Mesenchymal stem cell (in vitro differentiated cells and primary cell): ENCODE data around the gene INPP5E.

Experiments used
- DNase-seq: peaks from one replicate; pipeline ENCODE4 v3.0.0-alpha.2; 2013
- H2AFZ ChIP-seq: one replicate; pipeline ENCODE4 v1.6.1; 2013; ENCODE audit warnings: low read depth, mild to moderate bottlenecking, control low read depth, inconsistent platforms, low read length, moderate library complexity
- H2AK5ac ChIP-seq: 2 replicates; pipeline ENCODE4 v1.6.1; 2013; ENCODE audit warnings: low read length, moderate library complexity, mild to moderate bottlenecking, inconsistent platforms; ENCODE audit not compliant: severe bottlenecking
- H2BK120ac ChIP-seq: one replicate; pipeline ENCODE4 v1.6.1; 2013; ENCODE audit warnings: low read depth, mild to moderate bottlenecking, inconsistent platforms, low read length, moderate library complexity
- H2BK12ac ChIP-seq, 2 experiments: one replicate each; pipeline ENCODE4 v1.6.1; 2013; ENCODE audit warnings: inconsistent platforms in 2 of 2, low read length in 2 of 2, mild to moderate bottlenecking in 2 of 2, moderate library complexity in 2 of 2, control low read depth in 1 of 2
- H2BK15ac ChIP-seq: one replicate; pipeline ENCODE4 v1.6.1; 2013; ENCODE audit warnings: mild to moderate bottlenecking, low read depth, inconsistent platforms; ENCODE audit not compliant: poor library complexity, severe bottlenecking
- H2BK5ac ChIP-seq: 2 replicates; pipeline ENCODE4 v1.6.1; 2013; ENCODE audit warnings: low read depth, mild to moderate bottlenecking, low read length, control low read depth, inconsistent platforms; ENCODE audit not compliant: poor library complexity, severe bottlenecking
- H3K14ac ChIP-seq, 2 experiments: one replicate each; pipeline ENCODE4 v1.6.1; 2013; ENCODE audit warnings: inconsistent platforms in 2 of 2, low read length in 2 of 2, control low read depth in 1 of 2, mild to moderate bottlenecking in 1 of 2, moderate library complexity in 1 of 2
- H3K18ac ChIP-seq, 2 experiments: one replicate each; pipeline ENCODE4 v1.6.1; 2013; ENCODE audit warnings: inconsistent platforms in 2 of 2, low read length in 2 of 2, control low read depth in 1 of 2, low read depth in 1 of 2, mild to moderate bottlenecking in 1 of 2
- H3K23ac ChIP-seq, 2 experiments: one replicate each; pipeline ENCODE4 v1.6.1; 2013; ENCODE audit warnings: inconsistent platforms in 2 of 2, low read length in 2 of 2, mild to moderate bottlenecking in 2 of 2, moderate library complexity in 2 of 2, control low read depth in 1 of 2
- H3K27ac ChIP-seq: 2 replicates; pipeline ENCODE4 v1.5.1; 2013; ENCODE audit warnings: mild to moderate bottlenecking, moderate library complexity, low read length, control low read depth, inconsistent platforms; ENCODE audit not compliant: poor library complexity, severe bottlenecking
- H3K27me3 ChIP-seq, 2 experiments: 2 replicates each; pipeline versions ENCODE4 v1.6.1 to v1.7.0; 2013; ENCODE audit warnings: low read length in 2 of 2, mild to moderate bottlenecking in 2 of 2, moderate library complexity in 2 of 2, control low read depth in 1 of 2, inconsistent platforms in 1 of 2; ENCODE audit not compliant: control insufficient read depth in 1 of 2, insufficient read depth in 1 of 2
- H3K36me3 ChIP-seq, 2 experiments: 2 replicates each; pipeline versions ENCODE4 v1.6.1 to v1.7.0; 2013; ENCODE audit warnings: low read length in 2 of 2, control low read depth in 1 of 2, inconsistent platforms in 1 of 2, low read depth in 1 of 2, mild to moderate bottlenecking in 1 of 2; ENCODE audit not compliant: insufficient read depth in 2 of 2, control insufficient read depth in 1 of 2
- H3K4ac ChIP-seq, 2 experiments: one replicate each; pipeline ENCODE4 v1.6.1; 2013; ENCODE audit warnings: inconsistent platforms in 2 of 2, low read length in 2 of 2, mild to moderate bottlenecking in 2 of 2, moderate library complexity in 2 of 2, control low read depth in 1 of 2, low read depth in 1 of 2
- H3K4me1 ChIP-seq: 2 replicates; pipeline ENCODE4 v1.6.1; 2013; ENCODE audit warnings: low read depth, low read length, control low read depth; ENCODE audit not compliant: control insufficient read depth, insufficient read depth
- H3K4me2 ChIP-seq: 2 replicates; pipeline ENCODE4 v1.6.1; 2013; ENCODE audit warnings: low read length, mild to moderate bottlenecking, inconsistent platforms; ENCODE audit not compliant: poor library complexity, severe bottlenecking
- H3K4me3 ChIP-seq, 2 experiments: 2 replicates each; pipeline versions ENCODE4 v1.5.1 to v1.7.0; 2013; ENCODE audit warnings: low read length in 2 of 2, mild to moderate bottlenecking in 2 of 2, control low read depth in 1 of 2, low read depth in 1 of 2; ENCODE audit not compliant: insufficient read depth in 1 of 2
- H3K79me1 ChIP-seq: replicated peaks from 2 replicates; pipeline ENCODE4 v1.6.1; 2013; ENCODE audit warnings: mild to moderate bottlenecking, control low read depth, low read length, inconsistent platforms; ENCODE audit not compliant: poor library complexity, severe bottlenecking
- H3K9ac ChIP-seq: 2 replicates; pipeline ENCODE4 v1.7.0; 2013; ENCODE audit warnings: mild to moderate bottlenecking, low read length, moderate library complexity
- H3K9me3 ChIP-seq: 2 replicates; pipeline ENCODE4 v1.7.0; 2013; ENCODE audit warnings: mild to moderate bottlenecking, low read length; ENCODE audit not compliant: control insufficient read depth
- H4K8ac ChIP-seq: one replicate; pipeline ENCODE4 v1.6.1; 2013; ENCODE audit warnings: inconsistent platforms, mild to moderate bottlenecking, low read length, moderate library complexity
- H4K91ac ChIP-seq: one replicate; pipeline ENCODE4 v1.6.1; 2013; ENCODE audit warnings: mild to moderate bottlenecking, low read length, inconsistent platforms
- WGBS: methylation state at CpG from one replicate; pipeline ENCODE4 v1.1.7; 2013; ENCODE audit warnings: mixed read lengths; 5-methylcytosine and 5-hydroxymethylcytosine counted together

INPP5E gene

GRCh38 chr9:136437839-136438547, 1.7 kb downstream of the INPP5E start:
- no peak overlapping the region for H2AK5ac ChIP-seq
- no peak overlapping the region for H2BK120ac ChIP-seq
- H3K27ac ChIP-seq, result no peak overlapping the region
- H3K36me3 ChIP-seq, result peaks cover 36 to 67% of the 10 kb centered on the region in 2 experiments
- 58% methylated on average over 31 of the region's 37 CpGs for WGBS
- H4K8ac ChIP-seq, result no peak overlapping the region
- no peaks in the 10 kb centered on the region for H3K27me3 ChIP-seq
- H3K4ac ChIP-seq, result peak overlapping the region in 1 of 2 experiments; percentile 12
- peak overlapping the region in 1 of 2 experiments; percentile 80 for H3K18ac ChIP-seq
- DNase-seq, result peak; percentile 47
- H3K4me1 ChIP-seq, result peaks cover 48% of the 10 kb centered on the region
- peak overlapping the region; percentile 87 for H3K9ac ChIP-seq
- no peaks in the 10 kb centered on the region for H3K9me3 ChIP-seq
- H3K23ac ChIP-seq, result no peak overlapping the region
- peak overlapping the region in 1 of 2 experiments; percentile 96 for H3K14ac ChIP-seq
- no peak overlapping the region for H2BK15ac ChIP-seq
- H3K4me3 ChIP-seq, result peak overlapping the region; percentile 84 to 91
- no peak overlapping the region for H4K91ac ChIP-seq
- H2AFZ ChIP-seq, result no peak overlapping the region
- peak overlapping the region; percentile 90 for H3K4me2 ChIP-seq
- H2BK12ac ChIP-seq, result no peak overlapping the region
- H3K79me1 ChIP-seq, result peaks cover 42% of the 10 kb centered on the region
- no peak overlapping the region for H2BK5ac ChIP-seq

GRCh38 chr9:136437430-136437829, 2.2 kb downstream of the INPP5E start:
- no peak overlapping the region for H2BK5ac ChIP-seq
- H3K23ac ChIP-seq, result no peak overlapping the region
- peak overlapping the region in 1 of 2 experiments; percentile 91 for H3K4me3 ChIP-seq
- H3K27me3 ChIP-seq, result no peaks in the 10 kb centered on the region
- no peak overlapping the region for H3K27ac ChIP-seq
- peaks cover 47% of the 10 kb centered on the region for H3K4me1 ChIP-seq
- peaks cover 44% of the 10 kb centered on the region for H3K79me1 ChIP-seq
- H2AK5ac ChIP-seq, result no peak overlapping the region
- H2AFZ ChIP-seq, result no peak overlapping the region
- H2BK120ac ChIP-seq, result no peak overlapping the region
- WGBS, result 87% methylated on average over 7 of the region's 8 CpGs
- DNase-seq, result no peak
- no peak overlapping the region for H2BK12ac ChIP-seq
- no peak overlapping the region for H3K18ac ChIP-seq
- H3K9ac ChIP-seq, result peak overlapping the region; percentile 87
- peak overlapping the region in 1 of 2 experiments; percentile 53 for H3K14ac ChIP-seq
- H2BK15ac ChIP-seq, result no peak overlapping the region
- no peak overlapping the region for H4K91ac ChIP-seq
- no peak overlapping the region for H4K8ac ChIP-seq
- H3K36me3 ChIP-seq, result peaks cover 36 to 67% of the 10 kb centered on the region in 2 experiments
- peak overlapping the region; percentile 90 for H3K4me2 ChIP-seq
- H3K4ac ChIP-seq, result no peak overlapping the region
- H3K9me3 ChIP-seq, result no peaks in the 10 kb centered on the region

- Histone ChIP-seq H3K36me3 (peaks cover 30 to 65% of the 10 kb centered on the region in 2 experiments), H3K4ac (no peak overlapping the region), H2BK12ac (no peak overlapping the region), H2AFZ (no peak overlapping the region), H3K4me3 (no peak overlapping the region), H2AK5ac (no peak overlapping the region), H3K9me3 (no peaks in the 10 kb centered on the region), H3K4me2 (no peak overlapping the region), H3K27ac (no peak overlapping the region), H3K9ac (no peak overlapping the region), H2BK15ac (no peak overlapping the region), H3K23ac (no peak overlapping the region), H4K8ac (no peak overlapping the region), H3K4me1 (peaks cover 36% of the 10 kb centered on the region), H2BK5ac (no peak overlapping the region), H4K91ac (no peak overlapping the region), H3K27me3 (no peaks in the 10 kb centered on the region), H3K14ac (no peak overlapping the region), H2BK120ac (no peak overlapping the region), H3K18ac (no peak overlapping the region), H3K79me1 (peaks cover 46% of the 10 kb centered on the region)
- WGBS, result 90% methylated on average over 25 of the region's 25 CpGs
- DNase-seq, result no peak
These were observed 3.5 kb downstream of the INPP5E start for GRCh38 chr9:136436055-136436634.

- H3K18ac ChIP-seq, result no peak overlapping the region
- peaks cover 27 to 65% of the 10 kb centered on the region in 2 experiments for H3K36me3 ChIP-seq
- H2BK5ac ChIP-seq, result no peak overlapping the region
- no peak overlapping the region for H2BK120ac ChIP-seq
- no peak overlapping the region for H4K91ac ChIP-seq
- no peak overlapping the region for H4K8ac ChIP-seq
- H3K4ac ChIP-seq, result no peak overlapping the region
- no peaks in the 10 kb centered on the region for H3K27me3 ChIP-seq
- no peak overlapping the region for H2BK15ac ChIP-seq
- H2AFZ ChIP-seq, result no peak overlapping the region
- no peak overlapping the region for H3K27ac ChIP-seq
- H2BK12ac ChIP-seq, result no peak overlapping the region
- H3K9ac ChIP-seq, result no peak overlapping the region
- no peak for DNase-seq
- no peak overlapping the region for H3K4me2 ChIP-seq
- peaks cover 41% of the 10 kb centered on the region for H3K79me1 ChIP-seq
- 97% methylated on average over 17 of the region's 17 CpGs for WGBS
- no peak overlapping the region for H3K14ac ChIP-seq
- H3K9me3 ChIP-seq, result no peaks in the 10 kb centered on the region
- H3K23ac ChIP-seq, result no peak overlapping the region
- peaks cover 30% of the 10 kb centered on the region for H3K4me1 ChIP-seq
- no peak overlapping the region for H3K4me3 ChIP-seq
- no peak overlapping the region for H2AK5ac ChIP-seq
These were observed 5.0 kb downstream of the INPP5E start for GRCh38 chr9:136434580-136435169.
